PC-3 (cell line): ENCODE results near the gene DPH5. TPM values are rescaled to one million over a fixed set of nuclear protein-coding genes. Genes with fewer than 3 reads are reported as not detected.
"Not testable (repeated sequence)": the region's sequence is repeated elsewhere in the genome, so short reads cannot be mapped to it uniquely, and the experiment has no call there.

Experiments
- ATAC-seq: fragments of 200-7000 bp; cut with Tn5 transposase; 2 replicates; pipeline ENCODE4 v1.9.1; 2020; ENCODE audit warnings: mild to moderate bottlenecking, moderate library complexity
- BruUV-seq: library from RNA; stranded (reverse); fragments of 400-500 nt; replicated peaks from 2 replicates; lab custom pipeline; 2021; lab: Mats Ljungman, UMichigan
- CTCF ChIA-PET: fragments of 300-600 bp; sonication (Branson Sonifier 250); formaldehyde crosslinking; loops from one replicate; lab custom pipeline; 2022; ENCODE audit warnings: antibody characterized with exemption; lab: Charles Lee
- POLR2A ChIA-PET: fragments of 300-600 bp; sonication (Branson Sonifier 250); formaldehyde crosslinking; loops from one replicate; lab custom pipeline; 2022; ENCODE audit warnings: antibody characterized with exemption; ENCODE audit not compliant: unreplicated experiment; lab: Charles Lee
- DNase-seq: peaks from one replicate; pipeline ENCODE4 v3.0.0-alpha.2; 2015
- H2AFZ ChIP-seq: fragments of 300-600 bp; sonication (generic); 2 replicates; pipeline ENCODE4 v1.6.0; 2016; ENCODE audit warnings: antibody characterized with exemption, low read length
- H3F3A ChIP-seq: fragments of 300-600 bp; sonication (generic); one replicate; pipeline ENCODE4 v1.6.0; 2017; ENCODE audit warnings: antibody characterized with exemption, low read length, control low read depth, mild to moderate bottlenecking; ENCODE audit not compliant: unreplicated experiment
- H3K27ac ChIP-seq: fragments of 300-600 bp; sonication (generic); 2 replicates; pipeline ENCODE4 v1.5.1; 2016; ENCODE audit warnings: mild to moderate bottlenecking, low read length
- H3K27me3 ChIP-seq: fragments of 300-600 bp; sonication (generic); 2 replicates; pipeline ENCODE4 v1.6.1; 2016; ENCODE audit warnings: low read length, mixed read lengths
- H3K36me3 ChIP-seq: fragments of 300-600 bp; sonication (generic); 2 replicates; pipeline ENCODE4 v1.6.1; 2016; ENCODE audit warnings: low read depth, mixed run types, low read length, mixed read lengths
- H3K4me1 ChIP-seq: fragments of 300-600 bp; sonication (generic); 2 replicates; pipeline ENCODE4 v1.5.1; 2016; ENCODE audit warnings: low read length; ENCODE audit not compliant: insufficient read depth
- H3K4me2 ChIP-seq: fragments of 300-600 bp; sonication (generic); 2 replicates; pipeline ENCODE4 v1.6.0; 2016; ENCODE audit warnings: low read length
- H3K4me3 ChIP-seq: fragments of 300-600 bp; sonication (generic); 2 replicates; pipeline ENCODE4 v1.5.1; 2016; ENCODE audit warnings: mild to moderate bottlenecking, low read length, mixed read lengths
- H3K79me2 ChIP-seq: fragments of 300-600 bp; sonication (generic); 2 replicates; pipeline ENCODE4 v1.6.1; 2017; ENCODE audit warnings: low read length, mixed read lengths
- H3K9ac ChIP-seq: fragments of 300-600 bp; sonication (generic); 2 replicates; pipeline ENCODE4 v1.6.0; 2016; ENCODE audit warnings: mild to moderate bottlenecking, low read length
- H3K9me2 ChIP-seq: fragments of 300-600 bp; sonication (generic); replicated peaks from 2 replicates; pipeline ENCODE4 v1.6.1; 2016; ENCODE audit warnings: mixed run types, low read length, mixed read lengths
- H3K9me3 ChIP-seq: fragments of 300-600 bp; sonication (generic); 2 replicates; pipeline ENCODE4 v1.6.1; 2016; ENCODE audit warnings: low read length, mixed read lengths
- H4K20me1 ChIP-seq: fragments of 300-600 bp; sonication (generic); 2 replicates; pipeline ENCODE4 v1.6.1; 2016; ENCODE audit warnings: low read length, mixed read lengths
- CTCF ChIP-seq: fragments of 300-600 bp; sonication (generic); conservative IDR thresholded peaks from 2 replicates; pipeline ENCODE4 v1.5.1; 2017; ENCODE audit warnings: antibody characterized with exemption, low read depth, mild to moderate bottlenecking, low read length
- EZH2 ChIP-seq: fragments of 300-600 bp; sonication (generic); IDR thresholded peaks from one replicate; pipeline ENCODE4 v1.6.1; 2017; ENCODE audit warnings: antibody characterized with exemption, mild to moderate bottlenecking, low read length; ENCODE audit not compliant: unreplicated experiment
- EZH2phosphoT487 ChIP-seq: fragments of 300-600 bp; sonication (generic); IDR thresholded peaks from 2 replicates; pipeline ENCODE4 v1.6.1; 2018; ENCODE audit warnings: mild to moderate bottlenecking, antibody characterized with exemption, low read length, borderline replicate concordance
- intact Hi-C: fragments of 100-400 bp; cut with micrococcal nuclease; formaldehyde crosslinking; loops from 2 replicates; pipeline ENCODE4 v1.9.0; 2023
- total RNA-seq: library from RNA; depleted of rRNA; stranded (reverse); fragments of >200 nt; gene quantifications from 2 replicates; pipeline ENCODE4 v1.2.3, GENCODE V29; 2014

DPH5 gene
- total RNA-seq, 1 experiment from 2014 or later, result 24.9 TPM

GRCh38 chr1:100950781-100951180 lies 74.8 kb downstream of the DPH5 start:
- no peaks in the 10 kb centered on the region for H3K79me2 ChIP-seq
- POLR2A ChIA-PET, result no interaction called here

GRCh38 chr1:100950337-100950736 lies 75.2 kb downstream of the DPH5 start:
- no TSS peak for BruUV-seq
- ATAC-seq (no peak), DNase-seq (no peak)
- no peak overlapping the region for H3K27ac ChIP-seq
- H3K4me1 ChIP-seq, result peaks cover 17% of the 10 kb centered on the region
- H3K79me2 ChIP-seq, result no peaks in the 10 kb centered on the region
- H3K9me3 ChIP-seq, result no peaks in the 10 kb centered on the region
- CTCF ChIA-PET, result interaction anchor here (0.6 kb wide), 1 partner anchor 344 kb away, joined by 3 read pairs; no protein-coding TSS in a partner anchor
- H3K27me3 ChIP-seq, result no peaks in the 10 kb centered on the region
- H3K4me3 ChIP-seq, result no peak overlapping the region
- POLR2A ChIA-PET, result no interaction called here
- intact Hi-C loops, result no loop called here
- H3K4me2 ChIP-seq, result no peak overlapping the region
- peaks cover 5% of the 10 kb centered on the region for H3F3A ChIP-seq
- no peak overlapping the region for H3K9ac ChIP-seq
- H3K36me3 ChIP-seq, result peaks cover 17% of the 10 kb centered on the region
- no peak overlapping the region for H2AFZ ChIP-seq
- H4K20me1 ChIP-seq, result peaks cover 3% of the 10 kb centered on the region; the same call in 1 of the 2 replicates
- TF ChIP-seq EZH2 (no peak), CTCF (no peak), EZH2phosphoT487 (no peak)
- no peaks in the 10 kb centered on the region for H3K9me2 ChIP-seq

More at GRCh38 chr1:100950781-100951180, 74.8 kb downstream of the DPH5 start:
- H3K4me2 ChIP-seq, result no peak overlapping the region
- no peak overlapping the region for H3K27ac ChIP-seq
- no peak for ATAC-seq
- intact Hi-C loops, result no loop called here
- TF ChIP-seq EZH2phosphoT487 (no peak), CTCF (no peak), EZH2 (no peak)
- DNase-seq, result no peak
- no TSS peak for BruUV-seq
- no peak overlapping the region for H3K4me3 ChIP-seq
- no peaks in the 10 kb centered on the region for H3K9me3 ChIP-seq
- no peak overlapping the region for H2AFZ ChIP-seq
- no peaks in the 10 kb centered on the region for H3K9me2 ChIP-seq
- H3K9ac ChIP-seq, result no peak overlapping the region
- peaks cover 7% of the 10 kb centered on the region; the same call in 1 of the 2 replicates for H4K20me1 ChIP-seq
- CTCF ChIA-PET, result no interaction called here
- H3F3A ChIP-seq, result peaks cover 9% of the 10 kb centered on the region
- peaks cover 17% of the 10 kb centered on the region for H3K36me3 ChIP-seq
- peaks cover 22% of the 10 kb centered on the region for H3K4me1 ChIP-seq
- no peaks in the 10 kb centered on the region for H3K27me3 ChIP-seq

GRCh38 chr1:100949515-100950158 lies 75.9 kb downstream of the DPH5 start:
- POLR2A ChIA-PET, H3K4me3 ChIP-seq, H3K9me2 ChIP-seq, H4K20me1 ChIP-seq, H2AFZ ChIP-seq, intact Hi-C loops, H3K9me3 ChIP-seq, H3K79me2 ChIP-seq, H3K27me3 ChIP-seq, H3F3A ChIP-seq, BruUV-seq, H3K9ac ChIP-seq, H3K27ac ChIP-seq: not testable (repeated sequence)
- ATAC-seq (peak; percentile 94), DNase-seq (peak; percentile 61)
- CTCF ChIA-PET, result interaction anchor here (0.6 kb wide), 2 partner anchors 17 to 344 kb away, joined by 3 read pairs; no protein-coding TSS in a partner anchor
- Histone ChIP-seq H3K36me3 (peaks cover 17% of the 10 kb centered on the region), H3K4me2 (0 out of 2 replicates have a peak overlapping the region, but pooled peaks have one; percentile 38), H3K4me1 (peaks cover 12% of the 10 kb centered on the region)

- H4K20me1 ChIP-seq, DNase-seq, H3K27me3 ChIP-seq, BruUV-seq, H3F3A ChIP-seq, H2AFZ ChIP-seq, ATAC-seq, H3K9ac ChIP-seq, H3K79me2 ChIP-seq, POLR2A ChIA-PET, H3K4me3 ChIP-seq, H3K9me3 ChIP-seq, H3K27ac ChIP-seq, CTCF ChIA-PET, intact Hi-C loops, H3K9me2 ChIP-seq: not testable (repeated sequence)
- peaks cover 12% of the 10 kb centered on the region for H3K4me1 ChIP-seq
- H3K36me3 ChIP-seq, result peaks cover 17% of the 10 kb centered on the region
- H3K4me2 ChIP-seq, result 0 out of 2 replicates have a peak overlapping the region, but pooled peaks have one; percentile 38
These were observed 76.7 kb downstream of the DPH5 start for GRCh38 chr1:100948721-100949405.

- peaks cover 12% of the 10 kb centered on the region for H3K4me1 ChIP-seq
- intact Hi-C loops, H3K9me2 ChIP-seq, DNase-seq, H3K9ac ChIP-seq, H3K9me3 ChIP-seq, ATAC-seq, CTCF ChIA-PET, H3F3A ChIP-seq, POLR2A ChIA-PET, H4K20me1 ChIP-seq, H3K27me3 ChIP-seq, BruUV-seq, H3K79me2 ChIP-seq, H3K27ac ChIP-seq, H3K4me2 ChIP-seq, H3K4me3 ChIP-seq, H2AFZ ChIP-seq: not testable (repeated sequence)
- peaks cover 17% of the 10 kb centered on the region for H3K36me3 ChIP-seq
These were observed 77.8 kb downstream of the DPH5 start for GRCh38 chr1:100947816-100948215.
